SU-DHL-6 (cell line): ENCODE data around the gene OPTN.
A peak's percentile ranks its signal among the peaks of the same experiment; 100 is the strongest.

ENCODE experiments used
- H2AFZ ChIP-seq: fragments of 200-600 bp; sonication (generic); 2 replicates; pipeline ENCODE4 v1.6.1; 2014; ENCODE audit warnings: low read depth, mild to moderate bottlenecking, moderate library complexity, mixed read lengths, antibody characterized with exemption, low read length; ENCODE audit not compliant: severe bottlenecking
- H3F3A ChIP-seq: fragments of 200-600 bp; shearing (Covaris generic); 2 replicates; pipeline ENCODE4 v1.6.0; 2016; ENCODE audit warnings: antibody characterized with exemption, mild to moderate bottlenecking; ENCODE audit not compliant: insufficient read depth
- H3K27ac ChIP-seq: fragments of 200-600 bp; sonication (generic); 2 replicates; pipeline ENCODE4 v1.5.1; 2016; ENCODE audit warnings: low read depth, mild to moderate bottlenecking, low read length, moderate library complexity, mixed read lengths
- H3K27me3 ChIP-seq: fragments of 200-600 bp; sonication (generic), shearing (Covaris generic); 2 replicates; pipeline ENCODE4 v1.6.0; 2014; ENCODE audit warnings: mild to moderate bottlenecking, low read length
- H3K36me3 ChIP-seq: fragments of 200-600 bp; sonication (generic); 2 replicates; pipeline ENCODE4 v1.6.1; 2014; ENCODE audit warnings: mild to moderate bottlenecking, low read length, mixed read lengths
- H3K4me2 ChIP-seq: fragments of 300-600, 200-600 bp; shearing (Covaris generic), sonication (generic); 2 replicates; pipeline ENCODE4 v1.6.0; 2014; ENCODE audit warnings: low read length, low read depth, mild to moderate bottlenecking; ENCODE audit not compliant: poor library complexity, severe bottlenecking
- H3K4me3 ChIP-seq: fragments of 200-600 bp; sonication (generic); 2 replicates; pipeline ENCODE4 v1.5.1; 2014; ENCODE audit warnings: antibody characterized with exemption, low read length, mild to moderate bottlenecking, mixed read lengths; ENCODE audit not compliant: insufficient read depth, poor library complexity, severe bottlenecking
- H3K79me2 ChIP-seq: fragments of 200-600 bp; sonication (generic); 2 replicates; pipeline ENCODE4 v1.6.1; 2014; ENCODE audit warnings: mild to moderate bottlenecking, low read length, moderate library complexity; ENCODE audit not compliant: insufficient read depth
- H3K9ac ChIP-seq: fragments of 200-600 bp; sonication (generic); 2 replicates; pipeline ENCODE4 v1.7.0; 2014; ENCODE audit warnings: mild to moderate bottlenecking, low read length
- H3K9me2 ChIP-seq: fragments of 200-600 bp; sonication (generic); replicated peaks from 2 replicates; pipeline ENCODE4 v1.6.1; 2014; ENCODE audit warnings: low read length; ENCODE audit not compliant: insufficient read depth
- H3K9me3 ChIP-seq: fragments of 200-600 bp; sonication (generic); 2 replicates; pipeline ENCODE4 v1.6.1; 2014; ENCODE audit warnings: low read length, mixed read lengths; ENCODE audit not compliant: insufficient read depth
- H4K20me1 ChIP-seq: fragments of 200-600 bp; sonication (generic); 2 replicates; pipeline ENCODE4 v1.6.1; 2014; ENCODE audit warnings: low read depth, mild to moderate bottlenecking, antibody characterized with exemption, low read length, moderate library complexity, mixed read lengths
- CTCF ChIP-seq: fragments of 200-600 bp; sonication (generic); IDR thresholded peaks from one replicate; pipeline ENCODE4 v1.5.1; 2017; ENCODE audit warnings: antibody characterized with exemption, mild to moderate bottlenecking, low read length, moderate library complexity; ENCODE audit not compliant: insufficient read depth, poor library complexity, severe bottlenecking
- EZH2phosphoT487 ChIP-seq: fragments of 200-600 bp; sonication (generic), shearing (Covaris generic); conservative IDR thresholded peaks from 2 replicates; pipeline ENCODE4 v1.6.1; 2018; ENCODE audit warnings: mild to moderate bottlenecking, antibody characterized with exemption, low read length, moderate library complexity, mixed read lengths

The OPTN gene

DNA sequence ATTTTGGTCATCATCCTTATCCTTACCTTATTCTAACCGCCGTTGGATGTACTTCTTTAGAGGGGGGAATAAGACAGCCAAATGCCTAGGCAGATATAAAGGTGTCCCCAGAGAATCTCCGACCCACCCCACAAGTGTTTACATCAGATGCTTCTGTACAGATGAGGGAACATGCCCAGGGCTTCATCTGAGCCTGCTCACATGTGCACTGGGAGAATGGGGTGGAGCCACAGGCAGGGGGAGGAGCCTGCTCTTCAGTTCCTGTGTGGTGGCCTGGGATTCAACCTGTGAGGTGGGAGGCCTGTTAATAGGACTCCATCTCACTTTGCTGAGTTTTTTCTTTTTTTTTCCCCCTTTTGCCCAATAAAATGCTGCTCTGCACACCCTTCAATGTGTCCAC is 27.6 kb upstream of the OPTN start:
- H3K36me3 ChIP-seq: no peaks in the 10 kb centered on the region

DNA sequence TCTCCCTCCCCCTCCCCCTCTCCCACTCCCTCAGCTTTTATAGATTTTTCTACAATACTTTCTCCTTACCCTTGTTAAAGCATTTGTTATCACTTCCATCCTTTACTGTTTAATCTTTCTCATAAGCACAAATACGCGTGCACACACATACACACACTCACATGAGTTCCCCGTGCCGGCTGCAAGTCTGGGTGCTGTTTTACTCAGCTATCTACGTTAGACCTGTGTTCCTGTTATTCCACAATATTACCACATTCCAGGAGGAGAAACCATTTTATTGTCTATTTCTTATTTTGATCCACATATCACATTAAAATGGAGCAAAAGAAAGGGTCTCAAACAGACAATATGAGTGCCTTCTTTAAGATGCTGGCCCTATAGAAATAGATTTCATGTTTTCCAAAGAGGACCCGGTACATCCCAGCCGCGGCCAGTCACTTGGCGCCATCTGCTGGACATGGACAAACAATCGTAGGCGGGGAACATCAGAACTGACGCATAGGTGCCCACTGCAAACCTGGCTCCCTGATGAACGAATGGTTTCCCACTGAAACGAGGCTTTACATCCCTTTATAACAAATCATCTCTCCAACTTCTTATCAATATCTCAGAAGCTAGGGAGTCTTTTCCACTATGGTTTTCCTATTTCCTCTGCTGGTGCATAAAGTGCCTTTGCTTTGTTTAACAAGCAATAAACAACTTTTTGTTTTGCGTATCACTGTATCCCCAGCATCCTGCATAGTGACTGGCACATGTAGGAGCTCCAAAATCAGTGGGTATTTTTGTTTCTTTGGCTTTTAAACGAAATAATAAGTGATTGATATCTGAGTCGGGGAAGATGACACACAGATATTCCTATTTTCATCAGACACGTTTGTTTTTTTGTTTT is 25.2 kb upstream of the OPTN start:
- Histone ChIP-seq H3K9me3 (no peaks in the 10 kb centered on the region), H3K27me3 (no peaks in the 10 kb centered on the region), H3K4me3 (no peak overlapping the region), H3K9me2 (no peaks in the 10 kb centered on the region), H3F3A (no peaks in the 10 kb centered on the region), H3K4me2 (no peak overlapping the region), H3K27ac (no peak overlapping the region), H3K9ac (no peak overlapping the region), H3K79me2 (no peaks in the 10 kb centered on the region), H4K20me1 (no peaks in the 10 kb centered on the region), H2AFZ (no peak overlapping the region), H3K36me3 (no peaks in the 10 kb centered on the region)
- TF ChIP-seq CTCF (peak; percentile 73), EZH2phosphoT487 (no peak)

More for the DNA sequence above, 27.6 kb upstream of the OPTN start:
- Histone ChIP-seq H3K9me2 (no peaks in the 10 kb centered on the region), H2AFZ (no peak overlapping the region), H4K20me1 (no peaks in the 10 kb centered on the region), H3K27ac (no peak overlapping the region), H3K27me3 (no peaks in the 10 kb centered on the region), H3K9me3 (no peaks in the 10 kb centered on the region), H3K79me2 (no peaks in the 10 kb centered on the region), H3F3A (no peaks in the 10 kb centered on the region), H3K9ac (no peak overlapping the region), H3K4me3 (no peak overlapping the region), H3K4me2 (no peak overlapping the region)
- no peak for TF ChIP-seq EZH2phosphoT487
- TF ChIP-seq CTCF: no peak

GRCh38 chr10:13078912-13079775 is 20.8 kb upstream of the OPTN start:
- Histone ChIP-seq H3K9ac (no peak overlapping the region), H3K4me3 (no peak overlapping the region), H3K9me3 (peaks cover 6% of the 10 kb centered on the region; the same call in 1 of the 2 replicates), H3K27me3 (no peaks in the 10 kb centered on the region), H3K4me2 (no peak overlapping the region), H2AFZ (no peak overlapping the region), H3K27ac (no peak overlapping the region), H4K20me1 (no peaks in the 10 kb centered on the region), H3K79me2 (no peaks in the 10 kb centered on the region), H3K36me3 (no peaks in the 10 kb centered on the region), H3K9me2 (no peaks in the 10 kb centered on the region), H3F3A (no peaks in the 10 kb centered on the region)
- TF ChIP-seq EZH2phosphoT487: no peak
- TF ChIP-seq CTCF: no peak
